Endothelial cell of umbilical vein (primary cell): ENCODE data around the gene C3orf38.
"Not testable (repeated sequence)": the region's sequence is repeated elsewhere in the genome, so short reads cannot be mapped to it uniquely, and the experiment has no call there.

Source experiments
- POLR2A ChIP-seq: IDR thresholded peaks from 2 replicates; pipeline ENCODE4 v1.6.1; 2012; ENCODE audit warnings: low read depth, mild to moderate bottlenecking, control low read depth, low read length
- POLR2AphosphoS5 ChIP-seq: IDR thresholded peaks from 2 replicates; pipeline ENCODE4 v1.6.1; 2012; ENCODE audit warnings: low read depth, mild to moderate bottlenecking, control low read depth, low read length, moderate library complexity; ENCODE audit not compliant: insufficient read depth
- TF ChIP-seq, protein P1 (sequence below), 2 donors: IDR thresholded peaks; 1 replicate in 1 of 2; 2 replicates in 1 of 2; pipeline ENCODE4 v1.5.1; 2011; ENCODE audit warnings: low read length in 2 of 2, mild to moderate bottlenecking in 2 of 2, moderate library complexity in 2 of 2, control low read depth in 1 of 2, inconsistent platforms in 1 of 2, low read depth in 1 of 2; ENCODE audit not compliant: insufficient read depth in 1 of 2; ENCODE audit errors: extremely low read depth in 1 of 2

DNA sequence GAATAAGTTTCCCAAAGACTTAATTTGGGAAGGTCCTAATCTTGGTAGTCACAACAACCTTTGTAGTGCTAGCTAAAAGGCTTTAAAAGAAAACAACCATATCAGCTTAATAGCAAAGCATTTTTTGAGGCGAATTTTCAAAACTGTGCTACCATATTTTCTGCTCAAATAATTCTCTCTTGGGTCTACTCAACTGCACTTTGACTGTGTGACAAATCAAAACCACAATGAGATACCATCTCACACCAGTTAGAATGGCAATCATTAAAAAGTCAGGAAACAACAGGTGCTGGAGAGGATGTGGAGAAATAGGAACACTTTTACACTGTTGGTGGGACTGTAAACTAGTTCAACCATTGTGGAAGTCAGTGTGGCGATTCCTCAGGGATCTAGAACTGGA is 31.2 kb upstream of the C3orf38 start:
- TF ChIP-seq, protein P1, sequence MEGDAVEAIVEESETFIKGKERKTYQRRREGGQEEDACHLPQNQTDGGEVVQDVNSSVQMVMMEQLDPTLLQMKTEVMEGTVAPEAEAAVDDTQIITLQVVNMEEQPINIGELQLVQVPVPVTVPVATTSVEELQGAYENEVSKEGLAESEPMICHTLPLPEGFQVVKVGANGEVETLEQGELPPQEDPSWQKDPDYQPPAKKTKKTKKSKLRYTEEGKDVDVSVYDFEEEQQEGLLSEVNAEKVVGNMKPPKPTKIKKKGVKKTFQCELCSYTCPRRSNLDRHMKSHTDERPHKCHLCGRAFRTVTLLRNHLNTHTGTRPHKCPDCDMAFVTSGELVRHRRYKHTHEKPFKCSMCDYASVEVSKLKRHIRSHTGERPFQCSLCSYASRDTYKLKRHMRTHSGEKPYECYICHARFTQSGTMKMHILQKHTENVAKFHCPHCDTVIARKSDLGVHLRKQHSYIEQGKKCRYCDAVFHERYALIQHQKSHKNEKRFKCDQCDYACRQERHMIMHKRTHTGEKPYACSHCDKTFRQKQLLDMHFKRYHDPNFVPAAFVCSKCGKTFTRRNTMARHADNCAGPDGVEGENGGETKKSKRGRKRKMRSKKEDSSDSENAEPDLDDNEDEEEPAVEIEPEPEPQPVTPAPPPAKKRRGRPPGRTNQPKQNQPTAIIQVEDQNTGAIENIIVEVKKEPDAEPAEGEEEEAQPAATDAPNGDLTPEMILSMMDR (IDR thresholded peaks at IDR 0.05; ENCODE audit: extremely low read depth in 1 of 2, insufficient read depth in 1 of 2, low read depth in 1 of 2, low read length in 2 of 2), result not testable (repeated sequence)
- TF ChIP-seq POLR2A, POLR2AphosphoS5: not testable (repeated sequence)
